Left lung (tissue), 10 donors: ENCODE measurements around the gene GIMAP1. TPM values are rescaled to one million over a fixed set of nuclear protein-coding genes. Genes with fewer than 3 reads are reported as not detected.
A peak's percentile ranks its signal among the peaks of the same experiment; 100 is the strongest.

Experiments
- ATAC-seq: fragments of 200-7000 bp; cut with Tn5 transposase; one replicate; pipeline ENCODE4 v1.9.1; 2020; ENCODE audit warnings: moderate library complexity
- DNase-seq, 4 donors: peaks; one replicate each; pipeline ENCODE4 v3.0.0-alpha.2; 2013 to 2020
- H3K27ac ChIP-seq, 2 donors: fragments of 200-600 bp; sonication (generic) in 1 of 2; one replicate each; pipeline versions ENCODE4 v1.5.0 to v1.8.0; 2020 to 2021
- H3K27me3 ChIP-seq, 2 donors: fragments of 200-600 bp; sonication (generic) in 1 of 2; one replicate each; pipeline versions ENCODE4 v1.5.0 to v1.8.0; 2020 to 2021
- H3K36me3 ChIP-seq, 2 donors: fragments of 200-600 bp; sonication (generic) in 1 of 2; one replicate each; pipeline versions ENCODE4 v1.5.0 to v1.8.0; 2020 to 2021
- H3K4me1 ChIP-seq, 2 donors: fragments of 200-600 bp; one replicate each; pipeline ENCODE4 v1.8.0; 2021
- H3K4me3 ChIP-seq, 2 donors: fragments of 200-600 bp; sonication (generic) in 1 of 2; one replicate each; pipeline versions ENCODE4 v1.5.0 to v1.8.0; 2020 to 2021; ENCODE audit warnings: mild to moderate bottlenecking in 1 of 2
- H3K9me3 ChIP-seq, 2 donors: fragments of 200-600 bp; sonication (generic) in 1 of 2; one replicate each; pipeline versions ENCODE4 v1.5.0 to v1.8.0; 2020 to 2021
- CTCF ChIP-seq, 2 donors: fragments of 200-600 bp; sonication (generic) in 1 of 2; IDR thresholded peaks; one replicate each; pipeline versions ENCODE4 v1.5.0 to v1.8.0; 2021; ENCODE audit warnings: antibody characterized with exemption in 2 of 2
- intact Hi-C, 2 donors: fragments of 100-400 bp; cut with DNase I; formaldehyde crosslinking; loops; one replicate each; pipeline versions ENCODE4 v1.11.2 to v1.14.2; 2022
- polyA plus RNA-seq, 6 donors: library from polyadenylated mRNA; unstranded; fragments of 120-200 nt; gene quantifications; one replicate each; pipeline ENCODE4 v1.2.1, GENCODE V29; 2013; ENCODE audit not compliant: insufficient read length in 6 of 6
- total RNA-seq, 2 donors: library from RNA; stranded (reverse); fragmentation: NEBNext Ultra II Directional; extraction: Animal tissue kit (Norgen Biotek cat#: 25700); gene quantifications; one replicate each; pipeline ENCODE4 v1.2.1, GENCODE V29; 2021
- donor health status: DM: no; HTN: yes; CAD: no.
- donor health status: DM: no; HTN: no; CAD: no.

Gene GIMAP1
- total and polyA plus RNA-seq, 8 donors = 4.2 to 11.3 (median 5.7) TPM

GRCh38 chr7:150754951-150755350, 38.5 kb downstream of the GIMAP1 start:
- intact Hi-C loops = loop anchor here in 1 of 2 donors (5.0 kb wide), 1 partner anchor 308 kb away; no protein-coding TSS in a partner anchor
- peaks cover 0 to 36% of the 10 kb centered on the region in 2 donors for H3K4me1 ChIP-seq
- DNase-seq (no peak), ATAC-seq (no peak)
- H3K36me3 ChIP-seq = no peaks in the 10 kb centered on the region
- H3K27ac ChIP-seq = peak overlapping the region in 1 of 2 donors; percentile 53
- no peaks in the 10 kb centered on the region for H3K9me3 ChIP-seq
- no peaks in the 10 kb centered on the region for H3K27me3 ChIP-seq
- H3K4me3 ChIP-seq = no peak overlapping the region
- no peak for TF ChIP-seq CTCF (IDR thresholded peaks at IDR 0.05)

GRCh38 chr7:150755473-150756099, 39.2 kb downstream of the GIMAP1 start:
- Histone ChIP-seq H3K36me3 (no peaks in the 10 kb centered on the region), H3K27me3 (no peaks in the 10 kb centered on the region), H3K27ac (peak overlapping the region in 1 of 2 donors; percentile 53), H3K4me1 (peaks cover 0 to 36% of the 10 kb centered on the region in 2 donors), H3K9me3 (no peaks in the 10 kb centered on the region), H3K4me3 (no peak overlapping the region)
- ATAC-seq = peak; percentile 49
- DNase-seq = no peak
- intact Hi-C loops = loop anchor here in 1 of 2 donors (5.0 kb wide), 1 partner anchor 308 kb away; no protein-coding TSS in a partner anchor
- TF ChIP-seq CTCF (IDR thresholded peaks at IDR 0.05) = no peak

- H3K36me3 ChIP-seq = no peaks in the 10 kb centered on the region
- no peak for DNase-seq
- no peaks in the 10 kb centered on the region for H3K27me3 ChIP-seq
- peak overlapping the region; percentile 7 to 46 for H3K27ac ChIP-seq
- peaks cover 0 to 36% of the 10 kb centered on the region in 2 donors for H3K4me1 ChIP-seq
- TF ChIP-seq CTCF (IDR thresholded peaks at IDR 0.05) = no peak
- no peak overlapping the region for H3K4me3 ChIP-seq
- H3K9me3 ChIP-seq = no peaks in the 10 kb centered on the region
- ATAC-seq = no peak
- intact Hi-C loops = loop anchor here in 1 of 2 donors (5.0 kb wide), 1 partner anchor 309 kb away; no protein-coding TSS in a partner anchor
These were observed 39.8 kb downstream of the GIMAP1 start for GRCh38 chr7:150756166-150756565.

- H3K27ac ChIP-seq = no peak overlapping the region
- H3K27me3 ChIP-seq = no peaks in the 10 kb centered on the region
- peaks cover 0 to 36% of the 10 kb centered on the region in 2 donors for H3K4me1 ChIP-seq
- no peak overlapping the region for H3K4me3 ChIP-seq
- no peaks in the 10 kb centered on the region for H3K36me3 ChIP-seq
- peak; percentile 24 to 27 for TF ChIP-seq CTCF (IDR thresholded peaks at IDR 0.05)
- H3K9me3 ChIP-seq = no peaks in the 10 kb centered on the region
- no peak for DNase-seq
- intact Hi-C loops = loop anchor here in 1 of 2 donors (5.0 kb wide), 1 partner anchor 310 kb away; no protein-coding TSS in a partner anchor
- peak; percentile 41 for ATAC-seq
These were observed 40.4 kb downstream of the GIMAP1 start for GRCh38 chr7:150756858-150757257.

- intact Hi-C loops = loop anchor here in 1 of 2 donors (5.0 kb wide), 1 partner anchor 312 kb away; no protein-coding TSS in a partner anchor
- Histone ChIP-seq H3K27me3 (no peaks in the 10 kb centered on the region), H3K36me3 (no peaks in the 10 kb centered on the region), H3K4me1 (peaks cover 0 to 23% of the 10 kb centered on the region in 2 donors), H3K4me3 (no peak overlapping the region), H3K27ac (no peak overlapping the region), H3K9me3 (no peaks in the 10 kb centered on the region)
- DNase-seq (no peak), ATAC-seq (no peak)
- TF ChIP-seq CTCF (IDR thresholded peaks at IDR 0.05) = no peak
These were observed 43.1 kb downstream of the GIMAP1 start for GRCh38 chr7:150759479-150759878.
